HepG2 (cell line): ENCODE measurements around the gene KRT33A.
"Not testable (repeated sequence)": the region's sequence is repeated elsewhere in the genome, so short reads cannot be mapped to it uniquely, and the experiment has no call there.

ENCODE experiments used
- CTCF ChIP-seq: sonication (generic); formaldehyde crosslinking; IDR thresholded peaks from 2 replicates; pipeline ENCODE4 v1.5.0; 2020; ENCODE audit warnings: mild to moderate bottlenecking, missing genetic modification reagents, moderate library complexity
- SMARCC2 ChIP-seq: fragments of 450-650 bp; IDR thresholded peaks from 2 replicates; pipeline ENCODE4 v1.6.1; 2017; ENCODE audit warnings: antibody characterized with exemption, mild to moderate bottlenecking

GRCh38 chr17:41380091-41380490 lies 29.5 kb upstream of the KRT33A start:
- TF ChIP-seq CTCF (CRISPR knock-in tag); SMARCC2: not testable (repeated sequence)
